ENCODE measurements around the gene FCAR.
"Not testable (repeated sequence)": the region's sequence is repeated elsewhere in the genome, so short reads cannot be mapped to it uniquely, and the experiment has no call there.

FCAR gene

GRCh38 chr19:54855241-54855640 is 18.8 kb upstream of the FCAR start:
- not testable (repeated sequence) for H3K36me3 ChIP-seq (ENCODE audit: control insufficient read depth, insufficient read depth, low read length); H3K4me3 ChIP-seq (ENCODE audit: extremely low read depth, insufficient read depth, low read length, poor library complexity, severe bottlenecking); H3K27ac ChIP-seq (ENCODE audit: low read depth, low read length, severe bottlenecking); H3K4me1 ChIP-seq (ENCODE audit: control insufficient read depth, insufficient read depth, low read length, poor library complexity, severe bottlenecking)
- peaks cover 24% of the 10 kb centered on the region for H3K9me3 ChIP-seq (ENCODE audit: control insufficient read depth, low read length)
- WGBS, 2 experiments (ENCODE audit: insufficient coverage in 2 of 2) = 55 to 69% methylated on average over 1 of the region's 1 CpG

- not testable (repeated sequence) for H3K9me3 ChIP-seq (ENCODE audit: control insufficient read depth, low read length); H3K27ac ChIP-seq (ENCODE audit: low read depth, low read length, severe bottlenecking); H3K4me1 ChIP-seq (ENCODE audit: control insufficient read depth, insufficient read depth, low read length, poor library complexity, severe bottlenecking); H3K4me3 ChIP-seq (ENCODE audit: extremely low read depth, insufficient read depth, low read length, poor library complexity, severe bottlenecking); H3K36me3 ChIP-seq (ENCODE audit: control insufficient read depth, insufficient read depth, low read length)
- no CpG with 5 or more reads among the region's 3 CpGs for WGBS, 2 experiments (ENCODE audit: insufficient coverage in 2 of 2)
Measured at GRCh38 chr19:54858476-54858875, 15.6 kb upstream of the FCAR start.

- not testable (repeated sequence) for H3K27ac ChIP-seq (ENCODE audit: low read depth, low read length, severe bottlenecking); H3K36me3 ChIP-seq (ENCODE audit: control insufficient read depth, insufficient read depth, low read length); H3K9me3 ChIP-seq (ENCODE audit: control insufficient read depth, low read length); H3K4me1 ChIP-seq (ENCODE audit: control insufficient read depth, insufficient read depth, low read length, poor library complexity, severe bottlenecking); H3K4me3 ChIP-seq (ENCODE audit: extremely low read depth, insufficient read depth, low read length, poor library complexity, severe bottlenecking)
- 68 to 81% methylated on average over 5 to 6 of the region's 7 CpGs for WGBS, 2 experiments (ENCODE audit: insufficient coverage in 2 of 2)
Measured at GRCh38 chr19:54859421-54859820, 14.6 kb upstream of the FCAR start.

GRCh38 chr19:54863459-54863858 is 10.6 kb upstream of the FCAR start:
- no CpG with 5 or more reads among the region's 3 CpGs for WGBS, 2 experiments (ENCODE audit: insufficient coverage in 2 of 2)
- H3K4me1 ChIP-seq (ENCODE audit: control insufficient read depth, insufficient read depth, low read length, poor library complexity, severe bottlenecking); H3K9me3 ChIP-seq (ENCODE audit: control insufficient read depth, low read length); H3K4me3 ChIP-seq (ENCODE audit: extremely low read depth, insufficient read depth, low read length, poor library complexity, severe bottlenecking); H3K36me3 ChIP-seq (ENCODE audit: control insufficient read depth, insufficient read depth, low read length); H3K27ac ChIP-seq (ENCODE audit: low read depth, low read length, severe bottlenecking): not testable (repeated sequence)

GRCh38 chr19:54871696-54872095 is 2.3 kb upstream of the FCAR start:
- no peak overlapping the region for H3K4me3 ChIP-seq (ENCODE audit: extremely low read depth, insufficient read depth, low read length, poor library complexity, severe bottlenecking)
- WGBS, 2 experiments (ENCODE audit: insufficient coverage in 2 of 2) = 50 to 75% methylated on average over 2 of the region's 3 CpGs
- H3K9me3 ChIP-seq (ENCODE audit: control insufficient read depth, low read length) = no peaks in the 10 kb centered on the region
- H3K4me1 ChIP-seq (ENCODE audit: control insufficient read depth, insufficient read depth, low read length, poor library complexity, severe bottlenecking) = no peaks in the 10 kb centered on the region
- H3K27ac ChIP-seq (ENCODE audit: low read depth, low read length, severe bottlenecking) = no peak overlapping the region
- H3K36me3 ChIP-seq (ENCODE audit: control insufficient read depth, insufficient read depth, low read length) = no peaks in the 10 kb centered on the region

GRCh38 chr19:54875506-54875905 is 1.5 kb downstream of the FCAR start:
- Histone ChIP-seq H3K36me3 (ENCODE audit: control insufficient read depth, insufficient read depth, low read length) (no peaks in the 10 kb centered on the region), H3K4me3 (ENCODE audit: extremely low read depth, insufficient read depth, low read length, poor library complexity, severe bottlenecking) (no peak overlapping the region), H3K27ac (ENCODE audit: low read depth, low read length, severe bottlenecking) (no peak overlapping the region), H3K9me3 (ENCODE audit: control insufficient read depth, low read length) (no peaks in the 10 kb centered on the region), H3K4me1 (ENCODE audit: control insufficient read depth, insufficient read depth, low read length, poor library complexity, severe bottlenecking) (no peaks in the 10 kb centered on the region)
- WGBS, 2 experiments (ENCODE audit: insufficient coverage in 2 of 2) = 80 to 88% methylated on average over 1 of the region's 2 CpGs

- no peaks in the 10 kb centered on the region for H3K36me3 ChIP-seq (ENCODE audit: control insufficient read depth, insufficient read depth, low read length)
- H3K27ac ChIP-seq (ENCODE audit: low read depth, low read length, severe bottlenecking) = no peak overlapping the region
- no CpG with 5 or more reads among the region's 3 CpGs for WGBS, 2 experiments (ENCODE audit: insufficient coverage in 2 of 2)
- no peak overlapping the region for H3K4me3 ChIP-seq (ENCODE audit: extremely low read depth, insufficient read depth, low read length, poor library complexity, severe bottlenecking)
- no peaks in the 10 kb centered on the region for H3K4me1 ChIP-seq (ENCODE audit: control insufficient read depth, insufficient read depth, low read length, poor library complexity, severe bottlenecking)
- no peaks in the 10 kb centered on the region for H3K9me3 ChIP-seq (ENCODE audit: control insufficient read depth, low read length)
Measured at GRCh38 chr19:54877471-54877870, 3.4 kb downstream of the FCAR start.

GRCh38 chr19:54881884-54882283 is 7.8 kb downstream of the FCAR start:
- H3K4me1 ChIP-seq (ENCODE audit: control insufficient read depth, insufficient read depth, low read length, poor library complexity, severe bottlenecking) = no peaks in the 10 kb centered on the region
- no peak overlapping the region for H3K4me3 ChIP-seq (ENCODE audit: extremely low read depth, insufficient read depth, low read length, poor library complexity, severe bottlenecking)
- H3K27ac ChIP-seq (ENCODE audit: low read depth, low read length, severe bottlenecking) = no peak overlapping the region
- H3K36me3 ChIP-seq (ENCODE audit: control insufficient read depth, insufficient read depth, low read length) = no peaks in the 10 kb centered on the region
- no peaks in the 10 kb centered on the region for H3K9me3 ChIP-seq (ENCODE audit: control insufficient read depth, low read length)
- 90 to 91% methylated on average over 1 to 3 of the region's 6 CpGs for WGBS, 2 experiments (ENCODE audit: insufficient coverage in 2 of 2)

- Histone ChIP-seq H3K4me1 (ENCODE audit: control insufficient read depth, insufficient read depth, low read length, poor library complexity, severe bottlenecking) (no peaks in the 10 kb centered on the region), H3K36me3 (ENCODE audit: control insufficient read depth, insufficient read depth, low read length) (no peaks in the 10 kb centered on the region), H3K9me3 (ENCODE audit: control insufficient read depth, low read length) (no peaks in the 10 kb centered on the region), H3K27ac (ENCODE audit: low read depth, low read length, severe bottlenecking) (no peak overlapping the region), H3K4me3 (ENCODE audit: extremely low read depth, insufficient read depth, low read length, poor library complexity, severe bottlenecking) (no peak overlapping the region)
- 69 to 71% methylated on average over 3 to 5 of the region's 7 CpGs for WGBS, 2 experiments (ENCODE audit: insufficient coverage in 2 of 2)
Measured at GRCh38 chr19:54882758-54883157, 8.7 kb downstream of the FCAR start.

GRCh38 chr19:54883228-54883627 is 9.2 kb downstream of the FCAR start:
- Histone ChIP-seq H3K9me3 (ENCODE audit: control insufficient read depth, low read length) (no peaks in the 10 kb centered on the region), H3K4me1 (ENCODE audit: control insufficient read depth, insufficient read depth, low read length, poor library complexity, severe bottlenecking) (no peaks in the 10 kb centered on the region), H3K27ac (ENCODE audit: low read depth, low read length, severe bottlenecking) (no peak overlapping the region), H3K4me3 (ENCODE audit: extremely low read depth, insufficient read depth, low read length, poor library complexity, severe bottlenecking) (no peak overlapping the region), H3K36me3 (ENCODE audit: control insufficient read depth, insufficient read depth, low read length) (no peaks in the 10 kb centered on the region)
- 74 to 87% methylated on average over 7 to 8 of the region's 9 CpGs for WGBS, 2 experiments (ENCODE audit: insufficient coverage in 2 of 2)

GRCh38 chr19:54888239-54888638 is 14.2 kb downstream of the FCAR start:
- WGBS, 2 experiments (ENCODE audit: insufficient coverage in 2 of 2) = 63 to 78% methylated on average over 6 to 8 of the region's 10 CpGs
- Histone ChIP-seq H3K4me1 (ENCODE audit: control insufficient read depth, insufficient read depth, low read length, poor library complexity, severe bottlenecking) (no peaks in the 10 kb centered on the region), H3K9me3 (ENCODE audit: control insufficient read depth, low read length) (no peaks in the 10 kb centered on the region), H3K27ac (ENCODE audit: low read depth, low read length, severe bottlenecking) (no peak overlapping the region), H3K4me3 (ENCODE audit: extremely low read depth, insufficient read depth, low read length, poor library complexity, severe bottlenecking) (no peak overlapping the region), H3K36me3 (ENCODE audit: control insufficient read depth, insufficient read depth, low read length) (no peaks in the 10 kb centered on the region)

GRCh38 chr19:54889566-54889965 is 15.5 kb downstream of the FCAR start:
- H3K4me1 ChIP-seq (ENCODE audit: control insufficient read depth, insufficient read depth, low read length, poor library complexity, severe bottlenecking) = no peaks in the 10 kb centered on the region
- H3K9me3 ChIP-seq (ENCODE audit: control insufficient read depth, low read length) = no peaks in the 10 kb centered on the region
- WGBS, 2 experiments (ENCODE audit: insufficient coverage in 2 of 2) = 89% methylated on average over 10 to 11 of the region's 11 CpGs
- H3K27ac ChIP-seq (ENCODE audit: low read depth, low read length, severe bottlenecking) = no peak overlapping the region
- H3K36me3 ChIP-seq (ENCODE audit: control insufficient read depth, insufficient read depth, low read length) = no peaks in the 10 kb centered on the region
- H3K4me3 ChIP-seq (ENCODE audit: extremely low read depth, insufficient read depth, low read length, poor library complexity, severe bottlenecking) = no peak overlapping the region
